ENCODE results near the gene CDKN1C.

CDKN1C gene

DNA sequence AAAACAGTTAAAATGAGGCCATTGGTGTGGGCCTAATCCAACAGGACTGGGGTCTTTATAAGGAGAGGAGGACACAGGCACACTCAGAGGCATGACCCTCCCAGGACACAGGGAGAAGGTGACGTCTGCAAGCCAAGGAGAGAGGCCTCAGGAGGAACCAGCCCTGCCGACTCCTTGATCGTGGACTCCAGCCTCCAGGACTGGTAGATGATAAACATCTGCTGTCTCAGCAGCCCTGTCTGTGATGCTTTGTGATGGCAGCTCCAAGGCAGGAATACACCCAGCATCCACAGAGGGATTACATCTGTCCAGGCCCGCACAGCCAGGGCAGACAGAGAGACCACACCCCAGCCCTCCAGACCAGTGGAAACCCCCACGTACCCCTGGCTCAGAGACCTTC is 18.4 kb downstream of the CDKN1C start:
- DNase-seq: no peak

DNA sequence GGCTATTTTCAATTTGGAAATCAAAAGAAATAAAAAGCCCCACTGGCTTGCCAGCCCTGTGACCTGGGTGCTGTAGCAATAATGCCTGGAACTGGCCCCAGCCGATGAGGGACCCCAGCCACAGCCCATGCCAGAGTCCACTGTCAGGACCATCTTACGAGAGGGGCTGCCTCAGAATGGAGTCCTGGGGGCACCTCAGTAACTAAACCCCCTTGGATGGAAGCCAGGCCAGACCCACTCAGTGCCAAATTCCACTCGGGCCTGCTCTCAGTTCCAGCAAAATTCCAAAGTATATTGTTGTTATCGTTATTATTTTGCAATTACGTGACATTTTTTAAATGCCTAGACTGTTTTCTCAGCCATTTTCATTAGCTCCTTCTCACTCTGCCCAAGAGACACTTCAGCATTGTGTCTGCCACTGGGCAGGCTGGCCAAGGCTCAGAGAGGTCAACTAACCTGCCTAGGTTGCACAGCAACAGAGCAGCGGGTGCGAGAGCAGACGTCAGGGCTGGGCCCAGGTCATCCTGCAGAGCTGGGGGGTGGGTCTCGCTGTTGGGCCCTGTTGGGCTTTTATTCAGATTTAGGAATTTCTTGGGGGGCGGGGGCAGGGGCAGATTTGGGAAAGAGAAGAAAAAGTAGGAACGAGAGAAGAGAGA is 19.5 kb downstream of the CDKN1C start:
- DNase-seq: no peak

GRCh38 chr11:2864901-2865300 is 20.7 kb downstream of the CDKN1C start:
- DNase-seq: no peak

DNA sequence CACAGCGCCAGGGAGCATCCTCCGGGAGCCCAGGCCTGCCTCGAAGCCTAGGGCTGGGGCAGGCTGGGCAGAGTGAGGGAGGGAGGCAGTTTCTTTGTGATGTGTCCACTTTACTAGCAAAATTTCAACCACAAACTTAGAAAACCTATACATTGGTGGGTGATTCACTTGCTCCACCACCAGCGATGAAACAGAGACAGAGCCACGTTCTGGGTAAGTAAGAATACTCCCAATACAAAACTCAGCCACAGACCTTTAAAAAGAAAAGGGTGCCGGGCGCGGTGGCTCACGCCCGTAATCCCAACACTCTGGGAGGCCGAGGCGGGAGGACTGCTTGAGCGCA is 22.3 kb downstream of the CDKN1C start:
- no peak for DNase-seq

DNA sequence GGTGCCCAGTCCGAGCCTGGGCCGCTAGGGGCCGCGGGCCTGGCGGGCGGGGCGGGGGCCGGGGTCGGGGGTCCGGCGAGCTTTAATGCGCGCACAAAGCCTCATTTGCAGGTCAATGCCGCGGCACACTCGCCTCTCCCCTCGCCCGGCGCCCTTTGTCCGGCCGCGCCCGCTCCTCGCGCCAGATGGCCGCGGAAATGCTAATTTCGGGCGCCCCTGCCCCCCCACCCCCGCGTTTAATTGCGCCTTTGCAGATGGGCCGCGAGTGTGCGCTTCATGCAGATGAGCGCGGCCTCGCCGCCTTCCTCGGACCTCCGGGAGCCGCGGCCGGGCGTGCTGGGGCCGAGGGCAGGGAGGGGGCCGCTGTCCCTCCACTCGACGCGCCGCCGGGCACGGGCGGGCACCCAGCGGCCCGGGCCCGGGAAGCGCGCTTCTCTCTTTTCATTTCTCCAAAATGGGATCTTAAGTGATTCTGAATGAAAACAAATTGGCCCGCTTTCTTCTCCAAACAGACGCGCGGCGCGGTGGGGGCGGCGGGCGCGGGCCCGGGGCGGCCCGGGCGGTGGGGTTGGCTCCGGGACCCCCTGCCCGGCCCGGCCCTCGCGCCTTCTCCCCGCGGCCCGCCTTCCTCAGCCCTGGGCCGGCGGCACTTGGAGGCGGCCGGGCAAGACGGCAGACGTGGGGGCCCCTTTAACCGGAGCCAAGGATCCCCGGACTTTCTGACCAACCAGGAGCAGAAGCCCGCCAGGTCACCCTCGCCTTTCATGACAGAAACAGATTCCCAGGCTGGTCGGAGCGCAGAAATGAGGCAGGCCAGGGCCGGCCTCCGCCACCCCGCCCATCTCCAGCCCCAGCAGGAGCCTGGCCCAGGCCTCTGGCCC is 22.9 kb downstream of the CDKN1C start:
- no peak for DNase-seq

- DNase-seq: no peak
Observed at GRCh38 chr11:2860636-2861035, 24.9 kb downstream of the CDKN1C start.

DNA sequence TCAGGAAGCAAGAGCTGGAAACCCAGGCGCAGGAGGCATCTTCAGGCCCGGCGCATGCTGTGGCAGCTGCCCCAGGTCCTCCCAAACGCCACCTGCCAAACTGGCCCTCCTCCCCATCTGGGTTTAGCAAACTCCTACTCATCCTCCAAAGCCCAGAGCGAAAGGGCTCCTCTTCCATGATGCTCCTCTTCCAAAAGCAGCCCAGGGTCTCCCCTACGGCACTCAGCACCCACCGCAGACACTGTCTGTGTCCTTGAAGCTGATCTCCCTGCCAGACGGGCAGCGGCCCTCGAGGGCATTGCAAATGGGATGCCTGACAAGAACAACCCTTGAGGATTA is 25.9 kb downstream of the CDKN1C start:
- no peak for DNase-seq

DNA sequence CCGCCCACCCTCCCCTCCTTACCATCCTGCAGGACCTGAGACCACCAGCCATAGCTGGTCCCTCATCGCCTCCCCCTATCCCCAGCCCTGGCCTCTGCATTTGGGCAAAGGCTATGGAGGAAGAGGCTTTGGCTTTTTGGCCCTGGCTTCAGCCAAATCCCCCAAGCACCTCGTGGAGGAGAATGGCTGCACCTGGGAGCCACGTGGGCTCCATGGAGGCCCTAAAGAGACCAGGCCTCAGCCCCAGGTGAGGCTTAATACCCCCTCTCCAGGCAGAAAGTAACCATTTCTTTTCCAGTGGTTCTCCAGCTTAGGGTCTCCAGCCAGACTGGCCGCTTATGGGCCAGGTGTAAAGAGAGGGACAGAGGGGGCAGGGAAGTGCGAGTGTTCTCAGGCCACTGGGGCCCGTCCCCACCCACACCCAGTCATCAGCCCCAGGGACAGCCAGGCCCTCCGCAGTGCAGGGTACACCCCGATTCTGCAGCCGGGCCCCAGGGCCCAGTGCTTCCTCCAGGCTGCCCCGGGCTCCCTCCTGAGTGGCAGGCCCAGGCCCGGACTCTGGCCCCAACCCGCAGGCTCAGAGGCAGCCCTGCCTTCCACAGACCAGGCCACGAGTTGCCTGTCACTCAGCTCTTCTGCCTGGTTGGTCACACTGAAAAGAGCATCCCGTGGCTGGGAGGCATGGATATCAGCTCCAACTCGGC is 26.4 kb downstream of the CDKN1C start:
- no peak for DNase-seq

GRCh38 chr11:2857918-2858317 is 27.7 kb downstream of the CDKN1C start:
- DNase-seq: no peak

DNA sequence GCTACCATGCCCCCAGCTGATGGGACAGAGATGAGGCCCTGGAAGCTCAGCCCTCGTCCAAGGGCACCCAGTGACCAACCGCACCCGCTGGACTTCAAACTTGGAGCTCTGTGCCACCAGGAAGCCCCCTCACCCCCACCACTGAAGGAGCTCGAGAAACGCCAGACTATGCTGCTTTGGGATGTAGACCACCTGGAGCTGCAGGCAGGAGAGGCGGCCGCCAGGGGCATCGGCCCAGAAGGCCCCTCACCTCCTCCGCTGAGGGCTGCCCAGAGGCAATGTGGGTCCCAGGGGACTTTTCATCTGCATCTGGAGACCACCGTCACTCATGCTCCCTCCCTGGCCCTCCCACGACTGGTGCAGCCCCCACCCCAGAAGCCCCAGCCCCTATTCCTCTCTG is 28.3 kb downstream of the CDKN1C start:
- DNase-seq: no peak

GRCh38 chr11:2855162-2855561 is 30.4 kb downstream of the CDKN1C start:
- DNase-seq: no peak

- DNase-seq: no peak
Observed at GRCh38 chr11:2853997-2854560, 31.5 kb downstream of the CDKN1C start.

DNA sequence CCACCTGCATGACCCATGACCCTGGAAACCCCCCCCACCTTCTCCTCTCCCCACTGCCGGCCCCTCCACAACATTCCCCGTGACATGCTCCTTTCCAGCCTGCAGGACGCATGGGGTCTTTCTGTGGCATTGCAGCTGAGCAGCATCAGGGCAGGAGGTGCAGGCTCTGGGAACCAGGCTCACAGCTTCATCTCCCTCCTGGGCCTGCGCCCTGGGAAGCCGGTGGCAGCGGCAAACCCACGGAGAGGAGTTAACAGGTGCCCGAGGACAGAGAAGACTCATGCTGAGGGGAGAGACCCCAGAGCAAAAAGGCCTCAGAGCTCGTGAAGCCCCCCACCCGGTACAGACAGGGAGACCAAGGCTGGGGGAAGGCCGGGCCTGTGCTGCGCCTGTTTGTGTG is 32.2 kb downstream of the CDKN1C start:
- no peak for DNase-seq

- DNase-seq: no peak
Observed at GRCh38 chr11:2849994-2850770, 35.4 kb downstream of the CDKN1C start.

GRCh38 chr11:2848497-2848896 is 37.1 kb downstream of the CDKN1C start:
- DNase-seq: no peak

GRCh38 chr11:2847561-2847960 is 38.0 kb downstream of the CDKN1C start:
- no peak for DNase-seq

DNA sequence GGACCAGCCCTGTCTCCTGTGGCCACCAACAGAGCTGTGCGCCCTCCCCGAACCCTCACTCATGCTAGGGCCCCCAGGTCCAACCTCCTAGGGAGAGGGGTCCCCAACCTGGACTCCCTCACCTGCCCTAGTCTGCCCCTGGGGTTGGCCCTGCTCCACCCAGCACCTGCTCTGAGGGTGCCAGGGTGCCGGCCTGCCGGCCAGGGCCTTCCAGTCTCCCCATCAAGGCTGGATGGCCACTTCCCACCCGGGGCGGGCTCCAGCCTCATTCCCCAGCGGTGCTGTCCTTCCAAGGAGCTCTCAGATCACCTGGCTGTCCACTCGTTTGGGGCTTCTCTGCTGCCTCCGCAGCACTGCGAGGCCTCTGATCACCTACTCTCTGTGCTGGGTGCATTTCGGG is 39.1 kb downstream of the CDKN1C start:
- DNase-seq: no peak

DNA sequence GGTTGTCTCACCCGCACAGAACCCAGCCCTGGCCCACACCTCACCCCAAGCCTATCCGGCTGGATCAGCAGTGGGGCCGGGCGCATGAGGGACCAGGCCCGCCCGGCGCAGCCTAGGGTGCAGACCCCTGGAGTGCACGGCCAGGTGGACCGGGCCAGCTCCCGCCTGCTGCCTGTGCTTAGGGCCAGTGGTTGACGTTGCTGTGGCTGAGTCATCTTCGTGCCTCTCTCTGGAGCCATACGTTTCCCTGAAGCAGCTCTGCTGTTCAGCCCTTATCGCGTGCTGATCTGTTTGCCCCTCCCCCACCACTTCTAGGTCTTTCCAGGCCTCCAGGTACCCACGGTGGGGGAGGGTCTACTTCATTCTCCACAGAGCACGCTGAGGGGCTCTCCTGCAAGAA is 39.5 kb downstream of the CDKN1C start:
- DNase-seq: no peak

DNA sequence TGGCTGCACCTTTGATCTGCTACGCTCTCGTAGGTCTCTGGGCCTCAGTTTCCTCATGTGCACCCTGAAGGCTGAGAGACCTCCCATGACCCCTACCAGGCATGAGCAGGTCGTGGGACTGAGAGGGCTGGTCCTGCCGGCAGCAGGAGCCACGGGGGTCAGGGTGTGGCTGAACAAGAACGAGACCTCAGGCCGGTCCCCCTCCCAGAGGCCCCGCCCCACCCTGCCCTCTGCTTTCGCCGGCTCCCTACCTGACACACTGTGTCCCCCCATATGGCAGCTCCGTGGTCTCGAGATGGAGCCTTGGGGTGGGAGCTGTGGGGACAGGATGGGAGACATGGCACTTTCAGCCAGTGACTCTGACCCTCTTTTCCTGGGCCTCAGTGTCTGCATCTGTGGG is 40.6 kb downstream of the CDKN1C start:
- no peak for DNase-seq

- DNase-seq: no peak
Observed at GRCh38 chr11:2844116-2844842, 41.3 kb downstream of the CDKN1C start.

DNA sequence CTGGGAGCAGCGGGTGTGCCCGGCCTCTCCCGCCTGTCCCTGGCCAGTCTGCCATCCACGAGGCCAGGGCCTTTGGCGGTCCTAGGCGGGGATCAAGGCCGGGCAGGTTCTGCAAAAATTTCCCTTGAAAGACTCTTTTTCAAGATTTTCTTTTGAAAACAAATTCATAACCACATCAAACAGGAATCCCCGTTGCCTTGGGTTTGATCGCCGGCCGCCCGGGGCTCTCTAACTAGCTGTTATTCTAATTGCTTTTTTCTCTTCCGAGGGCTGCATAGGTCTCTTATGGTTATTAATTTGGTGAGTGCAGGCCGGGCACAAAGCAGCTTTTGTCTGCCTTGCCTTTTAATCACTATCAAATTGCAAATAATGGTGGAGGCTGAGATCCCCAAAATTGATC is 42.0 kb downstream of the CDKN1C start:
- DNase-seq: no peak

DNA sequence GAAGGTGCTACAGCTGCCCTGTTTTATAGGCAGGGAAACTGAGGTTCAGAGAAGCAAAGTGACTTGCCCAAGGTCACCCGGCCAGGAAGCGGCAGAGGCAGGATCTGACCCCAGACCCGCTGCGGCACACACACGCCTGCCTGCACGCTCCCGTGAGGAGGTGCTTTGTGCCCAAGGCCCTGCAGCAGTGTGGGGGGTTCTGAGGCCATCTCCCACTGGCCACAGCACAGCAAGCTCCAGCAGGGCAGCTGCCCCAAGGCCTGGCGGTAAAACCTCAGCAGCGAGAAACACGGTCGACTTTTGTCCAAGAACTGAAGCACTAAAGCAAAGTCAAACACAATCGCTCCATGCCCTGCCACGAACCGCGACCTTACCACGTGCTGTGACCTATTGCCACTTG is 42.7 kb downstream of the CDKN1C start:
- DNase-seq: no peak
